Measurements from ENCODE around the gene RPL7A.
"Not testable (repeated sequence)": the region's sequence is repeated elsewhere in the genome, so short reads cannot be mapped to it uniquely, and the experiment has no call there.

Gene RPL7A

DNA sequence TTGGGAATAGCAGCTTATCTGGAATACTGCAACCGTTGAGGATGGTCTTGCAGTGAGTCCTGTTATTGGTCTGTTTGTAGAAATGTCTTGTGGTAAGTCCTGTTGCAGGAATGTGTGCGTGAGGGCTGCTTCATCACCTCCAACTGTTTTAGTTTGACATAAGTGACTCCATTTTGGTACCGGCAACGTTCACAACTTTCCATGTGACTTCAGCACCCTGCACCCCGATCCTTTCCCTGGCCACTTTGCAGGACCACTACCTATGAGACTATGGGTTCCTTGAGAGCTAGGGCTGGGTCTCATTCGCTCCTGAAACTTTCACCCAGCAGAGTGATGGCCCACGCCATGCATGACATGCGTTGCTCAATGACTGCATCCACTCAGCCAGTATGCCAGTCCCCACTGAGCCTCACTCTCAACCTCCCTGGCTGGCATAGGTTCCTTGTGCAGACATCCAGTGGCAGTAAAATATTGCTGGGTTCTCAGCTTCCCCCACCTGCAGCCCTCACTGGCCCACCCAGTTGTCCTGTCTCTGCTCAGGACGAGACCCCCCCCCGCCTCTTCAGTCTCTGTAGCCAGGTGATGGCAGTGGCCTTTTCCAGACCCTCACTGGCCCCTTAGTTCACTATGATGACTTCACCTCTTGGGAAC is 20.1 kb upstream of the RPL7A start:
- no peak for DNase-seq (ENCODE audit: extremely low read depth in 1 of 2, low read depth in 1 of 2)

DNA sequence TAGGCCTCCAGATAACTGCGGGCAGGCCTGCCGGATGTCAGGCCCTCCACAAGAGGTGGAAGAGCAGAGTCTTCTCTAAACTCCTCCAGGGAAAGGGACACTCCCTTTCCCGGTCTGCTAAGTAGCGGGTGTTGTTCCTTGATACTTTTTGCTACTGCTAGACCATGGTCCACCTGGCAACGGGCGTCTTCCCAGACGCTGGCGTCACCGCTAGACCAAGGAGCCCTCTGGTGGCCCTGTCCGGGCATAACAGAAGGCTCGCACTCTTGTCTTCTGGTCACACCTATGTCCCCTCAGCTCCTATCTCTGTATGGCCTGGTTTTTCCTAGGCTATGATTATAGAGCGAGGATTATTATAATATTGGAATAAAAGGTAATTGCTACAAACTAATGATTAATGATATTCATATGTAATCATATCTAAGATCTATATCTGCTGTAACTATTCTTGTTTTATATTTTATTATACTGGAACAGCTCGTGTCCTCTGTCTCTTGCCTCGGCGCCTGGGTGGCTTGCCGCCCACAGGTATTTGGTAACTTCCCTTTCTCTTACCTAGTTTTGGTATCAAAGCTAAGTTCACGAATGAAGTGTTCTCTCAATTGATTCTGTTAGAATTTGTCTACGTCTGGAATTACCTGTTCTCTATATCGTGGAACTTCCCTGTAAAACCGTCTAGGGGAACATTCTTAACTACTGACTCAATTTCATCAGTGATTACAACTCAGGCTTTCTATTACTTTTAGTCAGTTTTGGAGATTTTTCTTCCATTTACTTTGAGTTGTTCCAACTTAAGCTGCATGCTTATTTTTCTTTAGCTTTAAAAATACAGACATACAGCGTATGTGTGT is 18.5 kb upstream of the RPL7A start:
- DNase-seq (ENCODE audit: extremely low read depth in 1 of 2, low read depth in 1 of 2) = not testable (repeated sequence)

DNA sequence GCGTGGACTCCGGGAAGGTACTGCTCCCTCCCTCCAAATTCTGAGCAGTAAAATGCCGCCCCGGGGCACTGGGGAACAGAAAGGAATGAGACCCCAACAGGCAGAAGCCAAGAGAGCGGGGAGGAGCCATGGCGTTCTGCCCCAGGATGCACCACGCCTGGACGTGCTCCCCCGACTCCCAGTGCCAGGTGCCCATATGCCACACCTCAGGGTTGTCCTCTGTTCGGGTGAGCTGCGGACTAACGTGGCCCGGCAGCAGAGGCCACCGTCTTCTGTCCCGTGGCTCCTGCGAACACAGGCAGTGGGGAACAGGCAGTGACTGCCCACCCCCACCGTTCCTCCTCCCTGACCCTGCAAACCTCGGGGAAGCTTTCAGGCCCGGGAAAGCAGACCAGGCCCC is 16.8 kb upstream of the RPL7A start:
- DNase-seq (ENCODE audit: extremely low read depth in 1 of 2, low read depth in 1 of 2) = no peak

DNA sequence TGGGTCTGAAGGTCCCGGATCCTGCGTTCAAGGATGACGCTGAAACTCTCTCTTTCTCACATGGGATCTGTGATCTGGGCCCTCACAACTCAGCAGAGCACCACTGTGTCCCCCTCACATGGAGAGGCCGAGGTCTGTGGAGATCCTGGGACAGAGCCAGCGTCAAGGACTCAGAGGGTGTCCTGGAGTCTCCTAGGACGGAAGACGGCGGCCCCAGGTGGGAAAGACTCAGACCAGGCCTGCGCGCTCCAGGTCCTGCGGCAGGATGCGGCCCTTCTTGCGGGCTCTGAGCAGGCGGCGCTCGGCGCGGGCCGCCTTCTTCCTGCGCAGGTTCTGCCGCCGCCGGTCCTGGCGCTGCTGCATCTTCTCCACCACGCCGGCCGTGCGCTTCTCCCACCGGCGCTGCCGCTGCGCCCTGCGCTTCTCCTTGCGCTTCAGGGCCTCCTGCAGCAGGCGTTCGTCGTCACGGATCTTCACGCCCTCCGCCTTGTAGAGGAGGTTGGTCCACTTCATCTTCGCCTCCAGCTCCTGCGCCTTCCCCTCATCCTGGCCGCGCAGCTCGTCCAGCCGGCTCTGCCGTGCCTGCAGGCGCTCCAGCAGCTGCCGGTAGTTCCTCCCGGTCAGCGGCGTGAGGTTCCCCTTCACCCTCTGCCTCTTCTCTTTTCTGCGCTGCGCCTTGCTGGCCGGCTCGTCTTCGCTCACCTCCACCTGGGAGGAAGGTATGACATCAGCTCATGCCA is 16.2 kb upstream of the RPL7A start:
- DNase-seq (ENCODE audit: extremely low read depth in 1 of 2, low read depth in 1 of 2) = no peak

DNA sequence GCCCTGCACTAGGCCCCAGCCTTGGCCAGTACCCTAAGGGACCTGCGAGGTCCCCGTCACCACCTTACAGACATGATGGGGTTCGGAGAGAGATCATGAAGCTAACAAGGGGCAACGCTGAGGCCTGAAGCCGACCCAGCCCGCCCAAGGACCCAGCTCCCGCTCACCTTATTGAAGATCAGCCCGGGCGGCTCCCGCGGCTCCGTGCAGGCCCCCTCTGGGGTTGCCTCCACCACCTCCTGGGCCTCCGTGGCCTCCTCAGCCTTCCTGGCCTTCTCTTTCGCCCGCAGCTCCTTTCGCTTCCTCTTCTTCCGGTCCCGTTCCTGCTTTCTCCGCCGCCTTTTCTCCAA is 15.7 kb upstream of the RPL7A start:
- DNase-seq (ENCODE audit: extremely low read depth in 1 of 2, low read depth in 1 of 2) = no peak

DNA sequence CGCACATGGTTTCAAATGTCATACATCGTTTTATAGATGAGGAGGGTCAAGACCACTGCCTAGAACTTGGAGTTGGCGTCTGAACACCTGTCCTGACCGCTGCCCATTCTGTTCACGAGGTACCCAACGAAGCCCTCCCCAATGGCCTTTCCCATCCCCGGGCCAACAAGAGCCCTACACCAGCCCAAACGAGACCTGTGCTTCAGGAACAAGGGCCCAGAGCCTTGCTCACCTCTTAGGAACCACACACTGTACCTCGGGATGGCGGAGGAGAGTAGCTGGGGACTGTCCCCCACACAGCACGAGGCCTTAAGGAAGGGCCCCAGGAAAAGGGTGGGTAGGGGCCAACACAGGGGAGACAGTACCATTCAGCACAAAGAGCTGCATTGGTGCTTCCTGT is 15.0 kb upstream of the RPL7A start:
- no peak for DNase-seq (ENCODE audit: extremely low read depth in 1 of 2, low read depth in 1 of 2)

DNA sequence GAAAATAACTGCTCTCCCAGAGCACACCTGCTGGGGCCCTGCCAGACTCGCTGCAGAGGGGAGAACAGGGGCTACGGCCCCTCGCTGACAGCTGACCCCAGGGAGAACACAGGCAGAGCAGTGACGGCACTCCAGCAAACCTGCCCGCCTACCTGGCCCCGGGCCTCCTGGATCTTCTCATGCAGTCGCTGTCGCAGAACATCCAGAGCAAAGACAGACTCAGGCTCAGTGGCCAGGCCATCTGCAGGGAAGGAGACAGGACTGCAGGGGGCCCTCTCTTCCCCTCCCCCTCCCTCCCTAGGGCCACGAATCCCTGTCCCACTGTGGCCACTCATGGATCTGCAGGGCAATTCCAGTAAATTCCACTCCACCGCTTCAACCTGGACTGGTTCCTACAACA is 14.5 kb upstream of the RPL7A start:
- DNase-seq (ENCODE audit: extremely low read depth in 1 of 2, low read depth in 1 of 2) = no peak

DNA sequence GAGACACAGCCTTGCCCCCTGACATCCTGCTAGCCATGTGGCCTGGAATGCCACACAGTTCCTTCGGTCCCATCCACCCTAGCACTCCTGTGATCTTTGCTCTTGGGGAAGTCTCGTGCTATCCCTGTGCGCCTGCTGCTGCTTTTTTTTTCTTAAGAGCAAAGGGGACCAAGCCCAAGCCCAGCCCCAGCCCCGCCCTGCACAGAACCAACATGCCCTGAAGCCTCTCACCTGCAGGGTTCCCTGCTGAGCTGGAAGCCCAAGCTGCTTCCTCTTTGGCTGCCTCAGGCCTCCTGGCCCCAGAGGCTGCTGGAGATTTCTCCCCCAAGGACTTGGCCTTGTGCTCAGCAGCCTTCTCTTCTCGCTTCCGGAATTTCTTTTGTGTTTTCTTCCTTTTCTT is 13.9 kb upstream of the RPL7A start:
- no peak for DNase-seq (ENCODE audit: extremely low read depth in 1 of 2, low read depth in 1 of 2)

DNA sequence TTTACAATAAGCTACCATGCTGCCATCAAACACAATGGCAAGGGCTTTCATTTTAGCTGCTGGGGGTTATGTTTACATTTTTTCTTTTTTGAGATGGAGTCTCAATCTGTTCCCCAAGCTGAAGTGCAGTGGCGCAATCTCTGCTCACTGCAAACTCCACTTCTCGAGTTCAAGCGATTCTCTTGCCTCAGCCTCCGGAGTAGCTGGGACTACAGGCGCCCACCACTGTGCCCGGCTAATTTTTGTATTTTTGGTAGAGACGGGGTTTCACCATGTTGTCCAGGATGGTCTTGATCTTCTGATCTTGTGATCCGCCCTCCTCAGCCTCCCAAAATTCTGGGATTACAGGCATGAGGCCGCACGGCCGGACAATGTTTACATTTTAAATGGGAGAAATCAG is 13.1 kb upstream of the RPL7A start:
- not testable (repeated sequence) for DNase-seq (ENCODE audit: extremely low read depth in 1 of 2, low read depth in 1 of 2)

DNA sequence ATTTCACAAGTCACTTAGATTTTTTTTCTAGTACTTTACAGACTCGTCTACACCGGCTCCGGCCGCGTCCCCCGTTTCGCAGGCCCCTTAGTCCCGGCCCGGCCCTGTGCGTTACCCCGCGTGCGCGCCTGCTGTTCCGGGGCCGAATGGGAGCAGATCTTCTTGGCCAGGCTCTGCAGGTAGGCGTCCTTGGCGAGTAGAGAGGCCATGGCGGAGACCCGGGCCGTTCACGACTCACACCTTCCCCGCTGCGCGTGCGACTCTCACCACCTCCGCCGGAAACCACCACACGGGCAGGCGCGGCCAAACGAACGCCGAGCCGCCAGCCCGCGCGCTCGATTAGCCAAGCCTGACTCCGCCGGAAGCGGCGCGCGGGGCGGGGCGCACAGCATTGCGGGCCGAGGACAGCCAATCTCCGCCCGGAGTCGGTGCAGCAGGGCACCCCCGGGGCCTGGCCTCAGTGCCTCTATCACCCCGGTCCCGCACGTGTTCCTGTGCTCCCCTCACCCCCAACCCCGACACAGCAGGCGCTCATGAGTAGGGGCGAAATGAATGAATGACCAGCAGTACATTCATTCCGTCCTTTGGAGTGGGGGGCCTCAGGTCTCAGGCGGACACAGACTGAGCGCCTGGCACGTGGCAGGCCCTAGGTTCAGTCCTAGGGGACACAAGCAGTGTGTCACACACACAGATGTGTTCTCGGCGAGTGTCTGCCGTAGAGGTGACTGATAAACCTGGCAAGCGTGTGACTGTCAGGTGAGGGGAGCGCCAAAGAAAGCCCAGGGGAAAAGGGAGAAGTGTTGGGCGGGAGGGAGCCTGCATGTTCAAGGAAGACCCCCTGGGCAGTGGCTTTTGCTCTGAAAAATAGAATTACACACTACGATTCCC is 11.8 kb upstream of the RPL7A start, which contains the start of gene SURF6:
Gene SURF6 (minus strand): TSS at position 265 of the 888 bp plus-strand sequence. CDS start 56 bp downstream, at position 209.
- DNase-seq (ENCODE audit: extremely low read depth in 1 of 2, low read depth in 1 of 2) = peak; percentile 80 to 89

DNA sequence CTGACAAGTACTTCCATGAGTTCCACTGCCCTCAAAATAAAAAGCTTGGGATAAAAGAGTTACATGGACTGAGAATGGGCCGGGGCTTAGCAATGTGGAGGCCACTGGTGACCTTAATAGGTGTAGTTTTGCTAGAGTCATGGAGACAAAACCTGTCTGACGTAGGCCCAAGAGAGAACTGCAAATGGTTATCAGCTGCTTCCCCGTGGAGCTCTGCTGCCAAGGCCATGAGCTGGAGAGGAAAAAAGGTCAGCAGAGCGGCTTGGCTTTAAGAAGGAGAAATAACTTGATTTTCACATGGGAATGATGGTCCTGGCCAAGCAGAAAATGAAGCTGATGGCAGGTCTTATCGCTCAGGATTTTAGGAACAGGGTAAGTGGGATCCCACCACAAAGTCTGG is 8.4 kb upstream of the RPL7A start:
- DNase-seq (ENCODE audit: extremely low read depth in 1 of 2, low read depth in 1 of 2) = no peak

DNA sequence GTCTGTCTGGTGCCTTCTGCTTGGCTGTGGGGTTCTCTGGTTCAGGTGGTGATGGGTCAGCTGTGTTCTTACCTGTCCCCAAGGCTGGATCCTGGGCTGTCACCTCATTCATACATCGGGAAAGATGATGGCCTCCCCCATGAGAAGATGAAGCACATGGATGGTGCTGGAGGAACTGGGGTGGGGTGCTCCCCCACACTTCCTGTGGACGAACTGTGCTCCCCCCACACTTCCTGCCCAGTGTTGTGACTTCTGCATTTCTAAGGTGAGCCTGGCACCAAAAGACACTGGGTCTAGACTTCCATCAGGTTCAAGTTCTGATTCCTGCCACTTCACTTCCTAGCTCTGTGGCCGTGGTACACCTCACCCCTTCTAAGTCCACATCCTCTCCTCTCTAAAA is 7.8 kb upstream of the RPL7A start:
- no peak for DNase-seq (ENCODE audit: extremely low read depth in 1 of 2, low read depth in 1 of 2)

DNA sequence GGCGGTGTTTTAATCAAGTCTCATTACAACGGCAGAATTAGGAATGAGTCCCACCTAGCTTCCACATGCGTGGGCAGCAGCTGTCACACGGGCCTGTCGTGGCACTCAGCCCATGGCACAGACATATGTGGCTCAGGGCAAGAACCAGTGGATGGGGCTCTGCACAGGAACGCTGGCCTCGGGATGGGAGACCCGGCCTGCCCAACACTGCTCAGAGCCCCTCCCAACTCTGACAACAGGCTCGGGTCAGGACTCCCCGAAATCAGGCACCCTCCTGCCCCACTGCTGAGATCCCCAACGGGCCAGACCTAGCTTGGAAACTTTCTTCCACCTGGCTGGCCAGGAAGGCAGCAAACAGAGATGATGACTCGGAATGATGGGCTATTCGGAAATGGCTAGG is 7.1 kb upstream of the RPL7A start:
- DNase-seq (ENCODE audit: extremely low read depth in 1 of 2, low read depth in 1 of 2) = no peak

DNA sequence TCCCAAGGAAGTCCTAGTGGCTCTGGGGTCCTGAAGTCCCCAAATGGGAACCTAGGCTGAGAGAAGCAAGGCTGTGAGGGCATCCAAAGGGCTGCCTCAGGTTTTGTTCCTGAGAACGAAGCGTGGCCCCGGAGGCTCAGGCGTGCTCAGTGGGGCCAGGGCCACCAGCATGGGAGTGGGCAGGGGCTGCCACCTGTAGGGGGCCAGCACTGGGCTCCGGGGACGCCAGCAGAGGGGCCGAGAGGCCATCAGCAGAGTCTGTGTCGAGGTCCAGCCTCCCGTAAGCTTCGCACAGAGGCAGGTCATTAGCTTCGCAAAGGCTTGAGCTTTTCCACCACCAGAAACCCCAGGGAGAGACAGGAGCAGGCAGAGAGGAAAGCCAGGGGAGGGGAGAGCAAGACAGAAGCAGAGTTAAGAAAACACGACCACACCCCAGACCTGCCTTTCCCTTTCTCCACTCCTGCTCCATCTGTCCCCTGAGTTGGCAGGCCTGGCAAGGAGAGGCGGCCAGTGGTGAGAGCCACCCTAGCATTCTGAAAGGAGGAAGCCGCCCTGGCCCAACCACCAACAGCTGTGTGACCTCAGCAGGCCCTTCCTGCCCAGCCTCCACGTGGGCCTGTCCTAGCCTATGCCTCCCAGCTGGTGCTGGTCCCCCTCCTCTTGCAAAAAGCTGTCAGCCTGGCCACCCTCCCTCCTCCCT is 6.5 kb upstream of the RPL7A start:
- DNase-seq (ENCODE audit: extremely low read depth in 1 of 2, low read depth in 1 of 2) = no peak

DNA sequence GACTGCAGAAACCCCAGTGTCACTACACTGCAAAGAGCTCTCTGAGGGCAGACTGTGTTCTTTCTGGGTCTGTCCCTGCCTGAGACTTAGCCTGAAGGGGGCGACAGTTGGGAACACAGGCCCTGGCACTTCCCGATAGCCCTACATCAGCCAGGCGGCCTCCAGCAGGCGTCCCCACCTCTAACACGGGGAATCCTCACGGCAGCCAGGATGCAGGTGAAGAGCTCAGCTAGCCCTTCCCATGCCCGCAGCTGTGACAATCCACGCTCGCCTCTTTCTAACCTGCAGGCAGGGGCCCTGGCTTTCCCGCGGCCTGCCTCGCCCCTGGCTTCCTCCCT is 6.0 kb upstream of the RPL7A start:
- DNase-seq (ENCODE audit: extremely low read depth in 1 of 2, low read depth in 1 of 2) = no peak

DNA sequence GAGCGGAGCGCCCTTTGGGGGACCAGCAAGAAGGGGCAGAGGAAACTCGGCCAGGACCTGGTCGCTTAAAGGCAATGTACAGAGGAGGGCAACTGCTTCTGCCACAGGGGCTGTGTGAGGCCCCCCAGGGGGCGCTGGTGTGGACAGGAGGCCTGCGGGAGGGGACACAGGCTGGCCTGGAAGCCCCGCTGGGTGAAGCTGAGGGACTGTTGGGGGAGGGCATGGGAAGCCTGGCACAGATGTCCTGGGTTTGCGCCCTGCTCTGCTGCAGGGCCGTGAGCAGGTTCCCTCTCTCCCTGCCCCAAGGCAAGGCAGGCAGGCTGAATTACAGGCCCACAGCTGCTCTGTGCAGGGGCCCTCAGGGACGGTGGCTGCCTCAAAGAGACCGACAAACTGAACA is 5.4 kb upstream of the RPL7A start:
- DNase-seq (ENCODE audit: extremely low read depth in 1 of 2, low read depth in 1 of 2) = no peak

DNA sequence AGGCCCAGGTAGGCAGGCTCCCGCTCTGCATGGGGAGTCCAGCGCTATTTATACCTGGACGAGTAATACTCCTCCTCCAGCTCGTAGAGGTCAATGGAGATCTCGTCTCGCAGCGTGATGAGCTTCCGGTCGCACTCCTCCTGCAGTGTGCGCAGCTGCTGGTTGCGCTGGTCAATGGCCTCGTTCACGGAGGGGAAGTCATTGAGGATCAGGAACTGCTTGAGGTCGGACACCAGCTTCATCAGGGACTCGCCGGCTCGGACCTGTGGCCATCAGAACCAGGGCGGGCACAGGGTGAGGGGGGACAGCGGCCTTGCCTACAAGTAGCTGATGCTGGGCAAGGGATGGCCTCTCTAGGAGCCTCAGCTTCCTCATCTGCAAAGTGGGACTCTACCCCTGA is 3.9 kb upstream of the RPL7A start:
- no peak for DNase-seq (ENCODE audit: extremely low read depth in 1 of 2, low read depth in 1 of 2)

DNA sequence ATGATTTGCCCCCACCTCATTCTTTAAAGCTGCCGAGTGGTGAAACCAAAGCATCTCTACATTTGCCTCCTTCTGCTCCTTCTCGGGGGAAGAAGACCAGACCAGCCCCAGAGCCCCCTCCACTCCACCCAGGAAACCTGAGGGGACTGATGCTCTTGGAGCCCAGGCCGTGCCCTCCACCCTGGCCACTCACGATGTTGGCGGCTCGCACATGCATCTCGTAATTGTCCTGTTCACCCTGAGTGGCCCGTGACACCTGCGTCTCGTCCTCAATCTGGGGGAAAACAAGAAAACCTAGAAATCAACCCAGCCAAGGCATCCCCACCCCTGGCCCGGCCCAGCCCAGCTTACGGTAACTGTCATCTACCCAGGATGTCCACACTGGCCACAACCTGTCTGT is 3.0 kb upstream of the RPL7A start:
- no peak for DNase-seq (ENCODE audit: extremely low read depth in 1 of 2, low read depth in 1 of 2)

DNA sequence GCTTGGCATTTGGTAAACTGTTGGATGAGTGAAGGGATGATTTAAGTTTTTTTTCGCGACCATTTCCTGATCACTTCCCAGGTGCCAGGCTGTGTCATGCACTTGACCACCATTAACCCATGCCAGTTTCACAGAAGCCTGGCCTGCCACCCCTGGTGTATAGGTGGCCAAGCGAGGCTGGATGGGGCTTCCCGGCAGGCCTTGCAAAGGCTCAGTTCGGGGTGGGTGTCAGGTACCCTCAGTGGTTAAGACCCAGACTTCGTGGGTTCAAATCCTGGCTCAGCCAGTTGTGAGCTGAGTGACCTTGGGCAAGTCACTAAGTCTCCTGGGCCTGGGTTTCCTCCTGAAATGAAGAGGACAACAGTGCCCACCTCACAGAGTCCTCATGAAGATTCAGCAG is 2.4 kb upstream of the RPL7A start:
- no peak for DNase-seq (ENCODE audit: extremely low read depth in 1 of 2, low read depth in 1 of 2)

DNA sequence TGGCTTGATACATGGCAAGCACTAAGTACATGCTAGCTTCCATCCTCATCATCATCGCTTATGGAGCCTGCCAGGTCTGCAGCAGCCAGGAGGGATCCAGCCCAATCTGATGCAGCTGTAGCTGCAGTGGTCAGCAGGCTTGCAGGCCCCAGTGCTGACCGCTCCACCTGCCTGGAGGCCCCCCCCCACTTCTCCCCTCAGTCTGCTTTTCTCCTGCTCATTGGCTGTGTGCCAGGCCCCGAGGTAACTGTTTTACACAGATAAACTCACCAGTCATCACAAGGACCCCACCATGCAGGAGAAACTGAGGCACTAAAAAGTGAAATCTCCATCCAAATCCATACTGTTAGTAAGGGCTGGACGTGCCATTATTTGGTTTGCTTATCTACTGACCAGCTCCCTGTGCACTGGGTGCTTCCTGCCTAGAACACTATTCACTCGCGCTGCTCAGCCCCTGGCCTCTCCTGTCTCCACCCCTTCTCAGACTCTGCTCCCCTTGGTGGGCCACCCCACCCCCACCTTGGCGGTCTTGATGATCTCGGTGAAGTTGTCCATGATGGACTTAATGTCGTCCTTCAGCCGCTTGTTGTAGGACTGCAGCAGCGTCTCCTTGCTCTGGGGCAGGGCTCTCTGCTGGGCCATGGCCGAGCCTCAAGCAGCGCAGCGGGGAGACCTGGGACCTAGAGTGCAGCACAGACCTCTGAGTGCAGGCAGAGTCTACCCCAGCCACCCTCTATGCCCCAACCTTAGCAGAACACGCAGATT is 1.8 kb upstream of the RPL7A start:
- DNase-seq (ENCODE audit: extremely low read depth in 1 of 2, low read depth in 1 of 2) = no peak
